Measurements from ENCODE around the gene NDUFB5. TPM values are rescaled to one million over a fixed set of nuclear protein-coding genes. Genes with fewer than 3 reads are reported as not detected.

The NDUFB5 gene
- total RNA-seq, 1 experiment from 2014 or later = 78.9 TPM

DNA sequence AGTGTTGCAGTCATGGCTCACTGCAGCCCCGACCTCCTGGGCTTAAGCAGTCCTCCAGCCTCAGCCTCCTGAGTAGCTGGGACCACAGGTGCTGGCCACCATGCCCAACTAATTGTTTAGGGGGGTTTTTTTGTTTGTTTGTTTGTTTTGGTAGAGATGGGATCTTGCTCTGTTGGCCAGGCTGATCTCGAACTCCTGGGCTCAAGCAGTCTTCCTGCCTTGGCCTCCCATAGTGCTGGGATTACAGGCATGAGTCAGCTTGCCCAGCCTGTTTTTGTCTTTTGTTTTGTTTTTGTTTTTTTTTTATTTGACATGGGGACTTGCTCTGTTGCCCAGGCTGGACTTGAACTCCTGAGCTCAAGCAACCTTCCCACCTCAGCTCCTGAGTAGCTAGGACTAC is 17.4 kb downstream of the NDUFB5 start:
- WGBS (ENCODE audit: extremely low coverage, insufficient read length, low lambda C conversion rate) = no CpG with 5 or more reads among the region's 2 CpGs
- Histone ChIP-seq H3T11ph (ENCODE audit: low read length) (no peak overlapping the region), H3K56ac (ENCODE audit: insufficient read length, low read depth, low read length) (no peak overlapping the region), H3K27ac (ENCODE audit: insufficient read length, low read depth, low read length) (no peak overlapping the region), H2BK15ac (ENCODE audit: low read depth, low read length) (no peak overlapping the region), H3K27me3 (ENCODE audit: insufficient read depth, low read length) (no peaks in the 10 kb centered on the region), H4K5ac (ENCODE audit: insufficient read length, low read depth, low read length) (no peak overlapping the region), H3K9me3 (ENCODE audit: control insufficient read depth, low read depth, low read length) (no peaks in the 10 kb centered on the region), H2BK20ac (ENCODE audit: low read depth, low read length, poor library complexity, severe bottlenecking) (no peak overlapping the region), H3K9ac (ENCODE audit: extremely low read depth, insufficient read length, low read length) (no peak overlapping the region), H2BK12ac (ENCODE audit: insufficient read length, low read depth, low read length) (no peak overlapping the region), H3K23ac (ENCODE audit: insufficient read length, low read depth, low read length) (no peak overlapping the region), H3K18ac (ENCODE audit: insufficient read length, low read depth, low read length) (no peak overlapping the region), H2AK5ac (ENCODE audit: insufficient read length, low read length) (no peak overlapping the region), H3K4me2 (ENCODE audit: insufficient read depth, insufficient read length, low read length) (no peak overlapping the region), H4K8ac (replicated peaks; ENCODE audit: insufficient read length, low read depth, low read length) (no peak overlapping the region), H3K23me2 (ENCODE audit: insufficient read length, low read depth, low read length, poor library complexity, severe bottlenecking) (no peaks in the 10 kb centered on the region), H4K20me1 (ENCODE audit: control insufficient read depth, insufficient read depth, insufficient read length) (no peaks in the 10 kb centered on the region), H3K4ac (ENCODE audit: low read depth, low read length) (no peak overlapping the region), H2AFZ (ENCODE audit: low read length) (no peak overlapping the region), H2BK5ac (ENCODE audit: insufficient read length, low read length) (no peak overlapping the region), H3K4me1 (ENCODE audit: insufficient read depth, low read length) (no peaks in the 10 kb centered on the region), H3K79me1 (ENCODE audit: insufficient read depth, low read depth, low read length, poor library complexity, severe bottlenecking) (peaks cover 3% of the 10 kb centered on the region), H3K14ac (ENCODE audit: insufficient read depth, low read length) (no peak overlapping the region), H2BK120ac (ENCODE audit: low read depth, low read length, poor library complexity, severe bottlenecking) (no peak overlapping the region), H4K91ac (ENCODE audit: insufficient read length, low read depth, low read length) (no peak overlapping the region), H3K79me2 (ENCODE audit: insufficient read depth, low read length) (no peaks in the 10 kb centered on the region)
- no peak overlapping the region for H3K27ac Mint-ChIP-seq
- H3K4me3 Mint-ChIP-seq = no peak overlapping the region
- TF ChIP-seq, protein P1, sequence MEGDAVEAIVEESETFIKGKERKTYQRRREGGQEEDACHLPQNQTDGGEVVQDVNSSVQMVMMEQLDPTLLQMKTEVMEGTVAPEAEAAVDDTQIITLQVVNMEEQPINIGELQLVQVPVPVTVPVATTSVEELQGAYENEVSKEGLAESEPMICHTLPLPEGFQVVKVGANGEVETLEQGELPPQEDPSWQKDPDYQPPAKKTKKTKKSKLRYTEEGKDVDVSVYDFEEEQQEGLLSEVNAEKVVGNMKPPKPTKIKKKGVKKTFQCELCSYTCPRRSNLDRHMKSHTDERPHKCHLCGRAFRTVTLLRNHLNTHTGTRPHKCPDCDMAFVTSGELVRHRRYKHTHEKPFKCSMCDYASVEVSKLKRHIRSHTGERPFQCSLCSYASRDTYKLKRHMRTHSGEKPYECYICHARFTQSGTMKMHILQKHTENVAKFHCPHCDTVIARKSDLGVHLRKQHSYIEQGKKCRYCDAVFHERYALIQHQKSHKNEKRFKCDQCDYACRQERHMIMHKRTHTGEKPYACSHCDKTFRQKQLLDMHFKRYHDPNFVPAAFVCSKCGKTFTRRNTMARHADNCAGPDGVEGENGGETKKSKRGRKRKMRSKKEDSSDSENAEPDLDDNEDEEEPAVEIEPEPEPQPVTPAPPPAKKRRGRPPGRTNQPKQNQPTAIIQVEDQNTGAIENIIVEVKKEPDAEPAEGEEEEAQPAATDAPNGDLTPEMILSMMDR (conservative IDR thresholded peaks at IDR 0.05) = no peak
- H3K36me3 Mint-ChIP-seq (ENCODE audit: insufficient read depth in 1 of 3, low read depth in 3 of 3) = peaks cover 37 to 77% (median 65%) of the 10 kb centered on the region in 3 experiments
- H3K27me3 Mint-ChIP-seq (ENCODE audit: low read depth) = no peaks in the 10 kb centered on the region
- H3K4me1 Mint-ChIP-seq = no peaks in the 10 kb centered on the region
- H3K9me3 Mint-ChIP-seq = no peaks in the 10 kb centered on the region; a peak in 1 of 5 replicates
- no peak for DNase-seq

All from H9 (cell line).